ENCODE data around the gene SVOP.

DNA sequence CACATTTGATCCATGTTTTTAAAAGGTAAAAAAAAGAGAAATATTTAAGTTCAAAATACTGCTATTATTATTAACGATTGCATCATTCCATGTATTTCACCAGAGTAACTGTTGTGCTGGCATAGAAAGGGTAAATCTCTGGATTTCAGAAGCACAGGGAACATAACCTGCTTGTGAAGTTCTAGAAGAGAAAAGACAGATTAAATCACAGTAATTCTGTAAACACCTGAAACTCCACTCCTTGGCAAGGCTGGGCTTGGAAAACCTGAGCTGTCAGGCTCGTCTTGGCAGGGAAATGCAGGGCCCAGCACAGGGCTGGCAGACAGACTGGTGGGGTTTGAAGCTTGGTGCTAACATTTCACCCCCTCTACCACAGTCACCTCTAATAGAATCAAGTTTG, 35.1 kb downstream of the SVOP start:
- TF ChIP-seq, protein P1, sequence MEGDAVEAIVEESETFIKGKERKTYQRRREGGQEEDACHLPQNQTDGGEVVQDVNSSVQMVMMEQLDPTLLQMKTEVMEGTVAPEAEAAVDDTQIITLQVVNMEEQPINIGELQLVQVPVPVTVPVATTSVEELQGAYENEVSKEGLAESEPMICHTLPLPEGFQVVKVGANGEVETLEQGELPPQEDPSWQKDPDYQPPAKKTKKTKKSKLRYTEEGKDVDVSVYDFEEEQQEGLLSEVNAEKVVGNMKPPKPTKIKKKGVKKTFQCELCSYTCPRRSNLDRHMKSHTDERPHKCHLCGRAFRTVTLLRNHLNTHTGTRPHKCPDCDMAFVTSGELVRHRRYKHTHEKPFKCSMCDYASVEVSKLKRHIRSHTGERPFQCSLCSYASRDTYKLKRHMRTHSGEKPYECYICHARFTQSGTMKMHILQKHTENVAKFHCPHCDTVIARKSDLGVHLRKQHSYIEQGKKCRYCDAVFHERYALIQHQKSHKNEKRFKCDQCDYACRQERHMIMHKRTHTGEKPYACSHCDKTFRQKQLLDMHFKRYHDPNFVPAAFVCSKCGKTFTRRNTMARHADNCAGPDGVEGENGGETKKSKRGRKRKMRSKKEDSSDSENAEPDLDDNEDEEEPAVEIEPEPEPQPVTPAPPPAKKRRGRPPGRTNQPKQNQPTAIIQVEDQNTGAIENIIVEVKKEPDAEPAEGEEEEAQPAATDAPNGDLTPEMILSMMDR (IDR thresholded peaks at IDR 0.05) = no peak
- no peak for TF ChIP-seq POLR2A (IDR thresholded peaks at IDR 0.05)
